Measurements from ENCODE around the gene TAOK1. TPM values are rescaled to one million over a fixed set of nuclear protein-coding genes. Genes with fewer than 3 reads are reported as not detected.
A peak's percentile ranks its signal among the peaks of the same experiment; 100 is the strongest.

Gene TAOK1
- total and polyA plus RNA-seq, 5 donors from 2014 or later, result 2.2 to 68.5 (median 3.8) TPM

GRCh38 chr17:29433541-29433940 is 43.4 kb downstream of the TAOK1 start:
- ATAC-seq (ENCODE audit: low read depth in 2 of 2) (no peak), DNase-seq (peak in 1 of 3 donors; percentile 10)
- Histone ChIP-seq H3K36me3 (ENCODE audit: control insufficient read depth, insufficient read depth, low read length) (no peaks in the 10 kb centered on the region), H3K4me3 (ENCODE audit: low read depth, low read length) (no peak overlapping the region), H3K27me3 (ENCODE audit: control insufficient read depth, insufficient read depth, low read length) (no peaks in the 10 kb centered on the region), H3K4me1 (ENCODE audit: control insufficient read depth, insufficient read depth, low read length, poor library complexity, severe bottlenecking) (peaks cover 3% of the 10 kb centered on the region), H3K27ac (ENCODE audit: insufficient read depth, low read length, poor library complexity, severe bottlenecking) (no peak overlapping the region), H3K9me3 (ENCODE audit: control insufficient read depth in 2 of 2, low read length in 2 of 2) (no peaks in the 10 kb centered on the region)
- peaks cover 13 to 46% (median 33%) of the 10 kb centered on the region in 4 donors for H3K4me1 Mint-ChIP-seq
- peak overlapping the region in 2 of 3 donors; percentile 43 to 48 for H3K27ac Mint-ChIP-seq
- no peaks in the 10 kb centered on the region for H3K9me3 Mint-ChIP-seq
- peaks cover 13% of the 10 kb centered on the region for H3K36me3 Mint-ChIP-seq
- no peaks in the 10 kb centered on the region for H3K27me3 Mint-ChIP-seq
- H3K4me3 Mint-ChIP-seq, result peak overlapping the region in 1 of 4 donors; percentile 14

- Mint-ChIP-seq H3K4me1 (peaks cover 13 to 40% (median 27%) of the 10 kb centered on the region in 4 donors), H3K27ac (peak overlapping the region in 2 of 3 donors; percentile 36 to 48), H3K9me3 (no peaks in the 10 kb centered on the region), H3K36me3 (peaks cover 8% of the 10 kb centered on the region), H3K27me3 (no peaks in the 10 kb centered on the region), H3K4me3 (no peak overlapping the region)
- Histone ChIP-seq H3K9me3 (ENCODE audit: control insufficient read depth in 2 of 2, low read length in 2 of 2) (no peaks in the 10 kb centered on the region), H3K27ac (ENCODE audit: insufficient read depth, low read length, poor library complexity, severe bottlenecking) (no peak overlapping the region), H3K36me3 (ENCODE audit: control insufficient read depth, insufficient read depth, low read length) (no peaks in the 10 kb centered on the region), H3K27me3 (ENCODE audit: control insufficient read depth, insufficient read depth, low read length) (no peaks in the 10 kb centered on the region), H3K4me1 (ENCODE audit: control insufficient read depth, insufficient read depth, low read length, poor library complexity, severe bottlenecking) (peaks cover 3% of the 10 kb centered on the region), H3K4me3 (ENCODE audit: low read depth, low read length) (no peak overlapping the region)
- no peak for ATAC-seq (ENCODE audit: low read depth in 2 of 2)
- DNase-seq, result no peak
These were observed 44.4 kb downstream of the TAOK1 start for GRCh38 chr17:29434550-29434949.

- Mint-ChIP-seq H3K27ac (peak overlapping the region; percentile 36 to 80 (median 69)), H3K9me3 (no peaks in the 10 kb centered on the region), H3K27me3 (no peaks in the 10 kb centered on the region), H3K4me1 (peaks cover 42 to 73% (median 54%) of the 10 kb centered on the region in 4 donors), H3K4me3 (no peak overlapping the region), H3K36me3 (peaks cover 7% of the 10 kb centered on the region)
- H3K27me3 ChIP-seq (ENCODE audit: control insufficient read depth, insufficient read depth, low read length), result no peaks in the 10 kb centered on the region
- H3K36me3 ChIP-seq (ENCODE audit: control insufficient read depth, insufficient read depth, low read length), result peaks cover 3% of the 10 kb centered on the region
- no peak overlapping the region for H3K4me3 ChIP-seq (ENCODE audit: low read depth, low read length)
- no peak overlapping the region for H3K27ac ChIP-seq (ENCODE audit: insufficient read depth, low read length, poor library complexity, severe bottlenecking)
- DNase-seq, result no peak
- ATAC-seq (ENCODE audit: low read depth in 2 of 2), result no peak
- peaks cover 17% of the 10 kb centered on the region for H3K4me1 ChIP-seq (ENCODE audit: control insufficient read depth, insufficient read depth, low read length, poor library complexity, severe bottlenecking)
- H3K9me3 ChIP-seq (ENCODE audit: control insufficient read depth in 2 of 2, low read length in 2 of 2), result no peaks in the 10 kb centered on the region
These were observed 52.3 kb downstream of the TAOK1 start for GRCh38 chr17:29442451-29442850.

DNA sequence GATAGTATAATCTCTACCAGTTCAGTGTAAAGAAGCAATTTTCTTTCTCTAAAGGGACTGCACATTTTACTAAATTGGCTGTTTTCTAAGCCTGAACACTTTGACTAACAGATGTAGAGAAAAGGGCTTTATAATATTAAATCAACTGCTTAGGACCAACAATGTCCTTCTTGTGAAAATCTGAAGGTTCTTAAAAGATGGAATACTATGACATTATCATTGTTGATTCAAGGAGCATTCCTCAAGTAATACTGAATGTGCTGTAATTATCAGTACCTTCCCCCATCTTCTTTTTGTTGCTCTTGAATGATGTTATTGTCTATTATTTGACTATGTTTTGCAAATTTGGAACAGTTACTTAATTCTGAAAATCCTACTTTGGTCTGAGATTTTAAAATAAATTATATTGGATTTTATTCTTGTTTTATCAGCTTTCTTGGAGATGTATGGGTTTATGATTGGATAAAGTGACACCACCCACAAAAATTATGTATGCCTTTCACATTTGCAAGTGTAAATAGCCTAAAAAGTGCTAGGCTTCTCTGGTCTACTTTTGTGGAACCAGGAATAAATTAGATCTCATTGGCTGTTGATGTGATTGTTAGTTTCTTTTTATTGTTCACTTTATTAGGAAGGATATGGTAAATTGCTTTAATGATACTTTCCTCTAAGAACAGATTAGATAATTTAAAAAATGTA is 53.0 kb downstream of the TAOK1 start:
- no peak for DNase-seq
- Mint-ChIP-seq H3K27me3 (no peaks in the 10 kb centered on the region), H3K27ac (peak overlapping the region in 2 of 3 donors; percentile 4 to 80), H3K4me1 (peaks cover 48 to 79% (median 59%) of the 10 kb centered on the region in 4 donors), H3K4me3 (no peak overlapping the region), H3K36me3 (peaks cover 7% of the 10 kb centered on the region), H3K9me3 (no peaks in the 10 kb centered on the region)
- Histone ChIP-seq H3K36me3 (ENCODE audit: control insufficient read depth, insufficient read depth, low read length) (peaks cover 3% of the 10 kb centered on the region), H3K27me3 (ENCODE audit: control insufficient read depth, insufficient read depth, low read length) (no peaks in the 10 kb centered on the region), H3K9me3 (ENCODE audit: control insufficient read depth in 2 of 2, low read length in 2 of 2) (no peaks in the 10 kb centered on the region), H3K27ac (ENCODE audit: insufficient read depth, low read length, poor library complexity, severe bottlenecking) (no peak overlapping the region), H3K4me3 (ENCODE audit: low read depth, low read length) (no peak overlapping the region), H3K4me1 (ENCODE audit: control insufficient read depth, insufficient read depth, low read length, poor library complexity, severe bottlenecking) (peaks cover 24% of the 10 kb centered on the region)
- ATAC-seq (ENCODE audit: low read depth in 2 of 2), result no peak

DNA sequence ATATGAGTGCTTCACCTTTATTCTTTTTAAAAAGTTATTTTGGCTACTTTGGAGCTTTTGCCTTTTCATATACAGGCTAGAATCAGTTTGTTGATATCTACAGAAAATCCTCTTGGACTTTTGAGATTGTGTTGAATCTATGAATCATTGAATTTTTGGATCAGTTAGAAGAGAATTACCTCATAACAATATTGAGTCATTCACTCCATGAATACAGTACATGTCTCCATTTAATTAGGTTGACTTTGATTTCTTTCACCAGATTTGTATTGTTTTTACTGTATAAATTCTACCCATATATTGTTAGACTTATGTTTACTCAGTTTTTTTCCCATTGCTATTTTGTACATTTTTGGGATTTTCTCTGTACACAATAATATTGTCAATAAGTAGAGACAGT is 54.4 kb downstream of the TAOK1 start:
- Histone ChIP-seq H3K27ac (ENCODE audit: insufficient read depth, low read length, poor library complexity, severe bottlenecking) (no peak overlapping the region), H3K36me3 (ENCODE audit: control insufficient read depth, insufficient read depth, low read length) (peaks cover 3% of the 10 kb centered on the region), H3K9me3 (ENCODE audit: control insufficient read depth in 2 of 2, low read length in 2 of 2) (no peaks in the 10 kb centered on the region), H3K4me3 (ENCODE audit: low read depth, low read length) (no peak overlapping the region), H3K4me1 (ENCODE audit: control insufficient read depth, insufficient read depth, low read length, poor library complexity, severe bottlenecking) (peaks cover 25% of the 10 kb centered on the region), H3K27me3 (ENCODE audit: control insufficient read depth, insufficient read depth, low read length) (no peaks in the 10 kb centered on the region)
- Mint-ChIP-seq H3K36me3 (peaks cover 7% of the 10 kb centered on the region), H3K27ac (peak overlapping the region in 2 of 3 donors; percentile 2 to 70), H3K27me3 (no peaks in the 10 kb centered on the region), H3K4me1 (peaks cover 54 to 83% (median 65%) of the 10 kb centered on the region in 4 donors), H3K4me3 (no peak overlapping the region), H3K9me3 (no peaks in the 10 kb centered on the region)
- ATAC-seq (ENCODE audit: low read depth in 2 of 2), result no peak
- DNase-seq, result no peak

- H3K9me3 Mint-ChIP-seq, result no peaks in the 10 kb centered on the region
These were observed 55.7 kb downstream of the TAOK1 start for GRCh38 chr17:29445844-29446243.

GRCh38 chr17:29449865-29450671 is 59.9 kb downstream of the TAOK1 start:
- Mint-ChIP-seq H3K27me3 (no peaks in the 10 kb centered on the region), H3K4me3 (no peak overlapping the region), H3K9me3 (no peaks in the 10 kb centered on the region), H3K4me1 (peaks cover 38 to 57% (median 46%) of the 10 kb centered on the region in 4 donors), H3K27ac (peak overlapping the region; percentile 77 to 93 (median 91)), H3K36me3 (peaks cover 23% of the 10 kb centered on the region)
- Histone ChIP-seq H3K36me3 (ENCODE audit: control insufficient read depth, insufficient read depth, low read length) (peaks cover 33% of the 10 kb centered on the region), H3K4me1 (ENCODE audit: control insufficient read depth, insufficient read depth, low read length, poor library complexity, severe bottlenecking) (peaks cover 21% of the 10 kb centered on the region), H3K27me3 (ENCODE audit: control insufficient read depth, insufficient read depth, low read length) (no peaks in the 10 kb centered on the region), H3K9me3 (ENCODE audit: control insufficient read depth in 2 of 2, low read length in 2 of 2) (no peaks in the 10 kb centered on the region), H3K4me3 (ENCODE audit: low read depth, low read length) (no peak overlapping the region), H3K27ac (ENCODE audit: insufficient read depth, low read length, poor library complexity, severe bottlenecking) (no peak overlapping the region)
- ATAC-seq (ENCODE audit: low read depth in 2 of 2) (no peak), DNase-seq (no peak)

More at GRCh38 chr17:29445844-29446243, 55.7 kb downstream of the TAOK1 start:
- no peaks in the 10 kb centered on the region for H3K27me3 ChIP-seq (ENCODE audit: control insufficient read depth, insufficient read depth, low read length)
- H3K9me3 ChIP-seq (ENCODE audit: control insufficient read depth in 2 of 2, low read length in 2 of 2), result no peaks in the 10 kb centered on the region
- Mint-ChIP-seq H3K4me3 (peak overlapping the region in 2 of 4 donors; percentile 19 to 61), H3K4me1 (peaks cover 56 to 87% (median 63%) of the 10 kb centered on the region in 4 donors), H3K27me3 (no peaks in the 10 kb centered on the region), H3K36me3 (peaks cover 8% of the 10 kb centered on the region), H3K27ac (peak overlapping the region; percentile 80 to 90 (median 86))
- no peak for ATAC-seq (ENCODE audit: low read depth in 2 of 2)
- H3K27ac ChIP-seq (ENCODE audit: insufficient read depth, low read length, poor library complexity, severe bottlenecking), result no peak overlapping the region
- peaks cover 25% of the 10 kb centered on the region for H3K4me1 ChIP-seq (ENCODE audit: control insufficient read depth, insufficient read depth, low read length, poor library complexity, severe bottlenecking)
- H3K4me3 ChIP-seq (ENCODE audit: low read depth, low read length), result peak overlapping the region; percentile 21
- no peak for DNase-seq
- H3K36me3 ChIP-seq (ENCODE audit: control insufficient read depth, insufficient read depth, low read length), result peaks cover 3% of the 10 kb centered on the region

Data from CD4-positive, CD25-positive, alpha-beta regulatory T cell (primary cell).